Immature natural killer cell (primary cell): ENCODE measurements around the gene ANKRD17. TPM values are rescaled to one million over a fixed set of nuclear protein-coding genes. Genes with fewer than 3 reads are reported as not detected.

Experiments
- DNase-seq, 3 donors: peaks; one replicate each; pipeline ENCODE4 v3.0.0; 2022; ENCODE audit warnings: mixed read lengths in 1 of 3
- H3K27ac Mint-ChIP-seq, 6 donors: one replicate each; pipeline ENCODE4 v1.8.0; 2020; ENCODE audit warnings: mixed read lengths in 6 of 6, mild to moderate bottlenecking in 5 of 6, inconsistent platforms in 4 of 6, moderate library complexity in 3 of 6
- H3K27me3 Mint-ChIP-seq, 3 donors: one replicate each; pipeline ENCODE4 v1.8.0; 2020 to 2021; ENCODE audit warnings: low read depth in 3 of 3, mild to moderate bottlenecking in 3 of 3, mixed read lengths in 3 of 3, moderate library complexity in 3 of 3, inconsistent platforms in 1 of 3
- H3K36me3 Mint-ChIP-seq, 3 donors: one replicate each; pipeline ENCODE4 v1.8.0; 2020; ENCODE audit warnings: mixed read lengths in 3 of 3, inconsistent platforms in 2 of 3, mild to moderate bottlenecking in 2 of 3
- H3K4me1 Mint-ChIP-seq, 2 donors: one replicate each; pipeline ENCODE4 v1.8.0; 2020; ENCODE audit warnings: inconsistent platforms in 2 of 2, mild to moderate bottlenecking in 2 of 2, mixed read lengths in 2 of 2, moderate library complexity in 1 of 2
- H3K4me3 Mint-ChIP-seq, 5 donors: one replicate each; pipeline ENCODE4 v1.8.0; 2020; ENCODE audit warnings: mild to moderate bottlenecking in 5 of 5, mixed read lengths in 5 of 5, inconsistent platforms in 3 of 5, moderate library complexity in 3 of 5
- H3K9me3 Mint-ChIP-seq, 6 donors: one replicate each; pipeline ENCODE4 v1.8.0; 2020; ENCODE audit warnings: mild to moderate bottlenecking in 6 of 6, mixed read lengths in 6 of 6, inconsistent platforms in 4 of 6, moderate library complexity in 3 of 6
- polyA plus RNA-seq, 3 donors: library from polyadenylated mRNA; unstranded; fragments of 300-500 nt; fragmentation: Illumina TruSeq; gene quantifications; one replicate each; pipeline ENCODE4 v1.2.3, GENCODE V29; 2021

ANKRD17 gene
- polyA plus RNA-seq, 3 donors from 2014 or later, result 4.8 to 15.9 (median 8.5) TPM

DNA sequence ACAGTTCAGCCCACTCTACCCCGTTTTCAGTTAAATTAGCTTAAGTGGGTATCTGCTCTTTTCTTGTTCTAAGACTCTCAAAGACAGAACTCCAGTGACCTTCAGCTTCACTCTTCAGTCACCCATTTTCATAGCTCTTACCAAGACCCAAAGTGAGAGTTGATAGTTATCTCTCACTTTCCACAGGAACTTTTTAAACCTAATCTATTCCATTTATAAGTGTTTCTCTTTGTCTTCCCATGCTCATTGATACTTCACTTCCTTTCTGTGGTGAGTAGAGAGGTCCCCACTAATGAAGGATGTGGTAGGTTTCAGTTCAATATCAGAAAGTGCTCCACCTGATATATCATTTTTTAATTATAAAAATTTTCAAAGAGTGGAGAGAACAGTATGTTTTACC, 222.5 kb downstream of the ANKRD17 start:
- Mint-ChIP-seq H3K4me3 (no peak overlapping the region), H3K27me3 (peaks cover 0 to 4% (median 2%) of the 10 kb centered on the region in 3 donors), H3K4me1 (no peaks in the 10 kb centered on the region), H3K27ac (no peak overlapping the region), H3K9me3 (peaks cover 0 to 1% (median 0%) of the 10 kb centered on the region in 6 donors), H3K36me3 (no peaks in the 10 kb centered on the region)
- no peak for DNase-seq

- Mint-ChIP-seq H3K4me1 (no peaks in the 10 kb centered on the region), H3K27me3 (peaks cover 0 to 4% (median 0%) of the 10 kb centered on the region in 3 donors), H3K4me3 (no peak overlapping the region), H3K27ac (no peak overlapping the region), H3K36me3 (no peaks in the 10 kb centered on the region), H3K9me3 (peaks cover 0 to 1% (median 0%) of the 10 kb centered on the region in 6 donors)
- DNase-seq, result no peak
Measured at GRCh38 chr4:73034896-73035295, 223.7 kb downstream of the ANKRD17 start.

DNA sequence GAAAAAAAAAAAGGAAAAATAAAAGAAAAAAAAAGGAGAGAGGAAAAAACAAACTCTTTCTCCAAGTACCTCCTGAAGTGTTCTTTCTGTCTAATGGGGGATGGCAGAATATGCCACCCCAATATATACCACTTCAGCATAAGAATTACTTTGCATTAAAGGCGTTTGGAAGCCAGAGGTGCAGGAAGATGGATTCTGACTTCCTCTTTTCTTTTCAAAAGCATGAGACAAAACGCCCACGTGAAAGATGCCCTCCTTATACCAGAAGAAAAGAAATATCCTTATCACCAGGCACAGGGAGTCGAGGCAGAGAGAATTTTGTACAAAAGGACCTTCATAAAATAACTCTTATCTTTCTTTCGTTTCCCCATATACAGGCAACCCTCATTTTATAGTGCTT, 230.0 kb downstream of the ANKRD17 start:
- Mint-ChIP-seq H3K27me3 (peaks cover 0 to 10% (median 2%) of the 10 kb centered on the region in 3 donors), H3K4me3 (no peak overlapping the region), H3K27ac (no peak overlapping the region), H3K4me1 (no peaks in the 10 kb centered on the region), H3K9me3 (peaks cover 0 to 1% (median 0%) of the 10 kb centered on the region in 6 donors), H3K36me3 (no peaks in the 10 kb centered on the region)
- no peak for DNase-seq

Other genes starting within 250 kb of the ANKRD17 start
- gene COX18, start 189.1 kb downstream of the ANKRD17 start, polyA plus RNA-seq, result 1 to 10 TPM; 4.9 to 6.7 (median 4.9) TPM
- not detected for gene ALB, start 145.5 kb upstream of the ANKRD17 start, polyA plus RNA-seq
- not detected for gene AFP, start 177.4 kb upstream of the ANKRD17 start, polyA plus RNA-seq
- gene AFM, start 222.9 kb upstream of the ANKRD17 start, polyA plus RNA-seq, result not detected